NCI-H1092 (cell line): Measurements from ENCODE around the gene CFC1.
"Not testable (repeated sequence)": the region's sequence is repeated elsewhere in the genome, so short reads cannot be mapped to it uniquely, and the experiment has no call there.

Source experiments
- DNase-seq: peaks from one replicate; lab custom pipeline; 2025; lab: John Stamatoyannopoulos, UW

Gene CFC1

GRCh38 chr2:130599393-130599792 lies at the start of gene CFC1:
CFC1 (minus strand) TSS chr2:130599575; CDS start chr2:130599287, 288 bp downstream.
- DNase-seq: not testable (repeated sequence)

GRCh38 chr2:130641688-130642087 lies 42.3 kb upstream of the CFC1 start:
- not testable (repeated sequence) for DNase-seq

- not testable (repeated sequence) for DNase-seq
These were observed 39.6 kb upstream of the CFC1 start for GRCh38 chr2:130638973-130639372.

GRCh38 chr2:130628784-130629475 lies 29.6 kb upstream of the CFC1 start:
- DNase-seq: not testable (repeated sequence)

GRCh38 chr2:130611140-130611539 lies 11.8 kb upstream of the CFC1 start, which contains the start of gene POTEJ:
POTEJ (plus strand) TSS chr2:130611440; CDS start chr2:130611533, 93 bp downstream.
- not testable (repeated sequence) for DNase-seq

GRCh38 chr2:130610486-130610885 lies 11.1 kb upstream of the CFC1 start:
- DNase-seq: not testable (repeated sequence)

- DNase-seq: not testable (repeated sequence)
These were observed 9.9 kb upstream of the CFC1 start for GRCh38 chr2:130609002-130609920.

- DNase-seq: not testable (repeated sequence)
These were observed 9.1 kb upstream of the CFC1 start for GRCh38 chr2:130608276-130609001.

- DNase-seq: not testable (repeated sequence)
These were observed 2.4 kb upstream of the CFC1 start for GRCh38 chr2:130601648-130602302.

- DNase-seq: not testable (repeated sequence)
These were observed 551 bp upstream of the CFC1 start for GRCh38 chr2:130599926-130600325.

GRCh38 chr2:130598463-130598862 lies 912 bp downstream of the CFC1 start:
- DNase-seq: not testable (repeated sequence)

GRCh38 chr2:130597994-130598393 lies 1.4 kb downstream of the CFC1 start:
- DNase-seq: not testable (repeated sequence)

GRCh38 chr2:130596757-130597156 lies 2.6 kb downstream of the CFC1 start:
- DNase-seq: not testable (repeated sequence)

- not testable (repeated sequence) for DNase-seq
These were observed 5.4 kb downstream of the CFC1 start for GRCh38 chr2:130594011-130594410.

GRCh38 chr2:130592791-130593414 lies 6.5 kb downstream of the CFC1 start:
- not testable (repeated sequence) for DNase-seq

GRCh38 chr2:130590842-130591359 lies 8.5 kb downstream of the CFC1 start:
- DNase-seq: not testable (repeated sequence)

GRCh38 chr2:130590170-130590841 lies 9.1 kb downstream of the CFC1 start:
- DNase-seq: not testable (repeated sequence)

- not testable (repeated sequence) for DNase-seq
These were observed 10.5 kb downstream of the CFC1 start for GRCh38 chr2:130588688-130589458.

GRCh38 chr2:130584726-130585125 lies 14.6 kb downstream of the CFC1 start:
- DNase-seq: not testable (repeated sequence)
